WTC11 (cell line): ENCODE results near the gene TRIM22. TPM values are rescaled to one million over a fixed set of nuclear protein-coding genes. Genes with fewer than 3 reads are reported as not detected.

Experiments
- ATAC-seq: fragments of 200-7000 bp; cut with Tn5 transposase; 2 replicates; pipeline ENCODE4 v1.10.0; 2021; ENCODE audit warnings: mild to moderate bottlenecking, moderate library complexity
- CTCF ChIA-PET: fragments of 300-600 bp; sonication (Branson Sonifier 250); formaldehyde crosslinking; loops from one replicate; lab custom pipeline; 2021; ENCODE audit warnings: antibody characterized with exemption; lab: Charles Lee
- POLR2A ChIA-PET: fragments of 350-600 bp; sonication (Branson Sonifier 250); formaldehyde crosslinking; loops from one replicate; lab custom pipeline; 2021; ENCODE audit warnings: antibody characterized with exemption; lab: Charles Lee
- DNase-seq: peaks from one replicate; pipeline ENCODE4 v3.0.0; 2021; ENCODE audit warnings: low spot score
- H3K27ac Mint-ChIP-seq: 2 replicates; pipeline ENCODE4 v1.8.0; 2021; ENCODE audit warnings: mixed read lengths
- H3K27me3 Mint-ChIP-seq: 2 replicates; pipeline ENCODE4 v1.8.0; 2021; ENCODE audit warnings: low read depth, mild to moderate bottlenecking, moderate library complexity, mixed read lengths
- H3K36me3 Mint-ChIP-seq: 2 replicates; pipeline ENCODE4 v1.8.0; 2021; ENCODE audit warnings: mixed read lengths
- H3K4me1 Mint-ChIP-seq: 2 replicates; pipeline ENCODE4 v1.8.0; 2022; ENCODE audit warnings: mixed read lengths
- H3K4me3 Mint-ChIP-seq: 2 replicates; pipeline ENCODE4 v1.8.0; 2021; ENCODE audit warnings: mild to moderate bottlenecking, moderate library complexity, mixed read lengths
- H3K9me3 Mint-ChIP-seq: 2 replicates; pipeline ENCODE4 v1.8.0; 2021; ENCODE audit warnings: mixed read lengths
- ATF6 ChIP-seq: sonication (generic); formaldehyde crosslinking; IDR thresholded peaks from 2 replicates; pipeline ENCODE4 v1.8.1; 2023; ENCODE audit warnings: mild to moderate bottlenecking, missing genetic modification reagents
- FOXJ3 ChIP-seq: sonication (generic); formaldehyde crosslinking; IDR thresholded peaks from 2 replicates; pipeline ENCODE4 v1.9.0; 2021; ENCODE audit warnings: missing genetic modification reagents, mild to moderate bottlenecking, borderline replicate concordance
- FOXK1 ChIP-seq: sonication (generic); formaldehyde crosslinking; IDR thresholded peaks from 2 replicates; pipeline ENCODE4 v1.8.0; 2022; ENCODE audit warnings: mild to moderate bottlenecking, moderate library complexity, missing genetic modification reagents
- FOXP4 ChIP-seq: sonication (generic); formaldehyde crosslinking; IDR thresholded peaks from 2 replicates; pipeline ENCODE4 v1.8.0; 2022; ENCODE audit warnings: mild to moderate bottlenecking, missing genetic modification reagents
- IRF1 ChIP-seq: sonication (generic); formaldehyde crosslinking; IDR thresholded peaks from 2 replicates; pipeline ENCODE4 v1.8.0; 2023; ENCODE audit warnings: missing genetic modification reagents
- NFATC4 ChIP-seq: fragments of 250-450 bp; sonication (Bioruptor Pico); IDR thresholded peaks from 2 replicates; pipeline ENCODE4 v1.9.0; 2021; ENCODE audit warnings: mild to moderate bottlenecking
- NFE2L1 ChIP-seq: sonication (generic); formaldehyde crosslinking; IDR thresholded peaks from 2 replicates; pipeline ENCODE4 v1.8.1; 2023; ENCODE audit warnings: missing genetic modification reagents
- NR1H2 ChIP-seq: sonication (generic); formaldehyde crosslinking; IDR thresholded peaks from 2 replicates; pipeline ENCODE4 v1.9.0; 2021; ENCODE audit warnings: mild to moderate bottlenecking, moderate library complexity, missing genetic modification reagents
- PRRX2 ChIP-seq: fragments of 250-450 bp; sonication (Bioruptor Pico); IDR thresholded peaks from 2 replicates; pipeline ENCODE4 v1.8.0; 2021; ENCODE audit warnings: mild to moderate bottlenecking
- RORB ChIP-seq: fragments of 250-450 bp; sonication (Bioruptor Pico); IDR thresholded peaks from 2 replicates; pipeline ENCODE4 v1.9.0; 2021; ENCODE audit warnings: mild to moderate bottlenecking
- STAT6 ChIP-seq: sonication (generic); formaldehyde crosslinking; conservative IDR thresholded peaks from 2 replicates; pipeline ENCODE4 v1.8.1; 2023; ENCODE audit warnings: mild to moderate bottlenecking, low read depth, missing genetic modification reagents, moderate library complexity
- TEAD1 ChIP-seq: sonication (generic); formaldehyde crosslinking; IDR thresholded peaks from 2 replicates; pipeline ENCODE4 v1.8.0; 2022; ENCODE audit warnings: mild to moderate bottlenecking, missing genetic modification reagents
- ZNF121 ChIP-seq: sonication (generic); formaldehyde crosslinking; IDR thresholded peaks from 2 replicates; pipeline ENCODE4 v1.8.0; 2023; ENCODE audit warnings: missing genetic modification reagents
- ZNF138 ChIP-seq: sonication (generic); formaldehyde crosslinking; conservative IDR thresholded peaks from 2 replicates; pipeline ENCODE4 v1.8.1; 2022; ENCODE audit warnings: mild to moderate bottlenecking, moderate library complexity, missing genetic modification reagents
- ZNF263 ChIP-seq: sonication (generic); formaldehyde crosslinking; IDR thresholded peaks from 2 replicates; pipeline ENCODE4 v1.8.1; 2022; ENCODE audit warnings: low read depth, mild to moderate bottlenecking, moderate library complexity, missing genetic modification reagents
- ZNF317 ChIP-seq: sonication (generic); formaldehyde crosslinking; IDR thresholded peaks from 2 replicates; pipeline ENCODE4 v1.8.1; 2023; ENCODE audit warnings: low read depth, mild to moderate bottlenecking, moderate library complexity, missing genetic modification reagents, borderline replicate concordance
- ZNF532 ChIP-seq: fragments of 250-450 bp; sonication (Bioruptor Pico); IDR thresholded peaks from 2 replicates; pipeline ENCODE4 v1.9.0; 2021; ENCODE audit warnings: mild to moderate bottlenecking, borderline replicate concordance
- total RNA-seq: library from RNA; stranded (reverse); gene quantifications from 3 replicates; pipeline ENCODE4 v1.2.3, GENCODE V29; 2021
- TF ChIP-seq, protein P1 (sequence below): sonication (generic); formaldehyde crosslinking; IDR thresholded peaks from 2 replicates; pipeline ENCODE4 v1.8.1; 2023; ENCODE audit warnings: mild to moderate bottlenecking, missing genetic modification reagents, moderate library complexity

Gene TRIM22
- total RNA-seq, 1 experiment from 2014 or later: 78.9 TPM

DNA sequence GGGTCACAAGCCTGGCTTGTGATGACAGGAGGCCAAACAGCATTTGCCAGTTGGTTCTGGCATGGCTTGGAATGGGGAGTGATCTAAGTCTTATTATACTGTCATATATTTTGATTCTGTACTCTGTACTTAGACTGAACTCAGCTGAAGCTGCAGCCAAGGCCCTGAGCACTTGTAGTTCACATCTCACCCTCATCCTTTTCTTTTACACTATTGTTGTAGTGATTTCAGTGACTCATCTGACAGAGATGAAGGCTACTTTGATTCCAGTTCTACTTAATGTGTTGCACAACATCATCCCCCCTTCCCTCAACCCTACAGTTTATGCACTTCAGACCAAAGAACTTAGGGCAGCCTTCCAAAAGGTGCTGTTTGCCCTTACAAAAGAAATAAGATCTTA lies 47.5 kb downstream of the TRIM22 start:
- ChIA-PET CTCF (no interaction called here), POLR2A (no interaction called here)
- Mint-ChIP-seq H3K4me1 (no peaks in the 10 kb centered on the region), H3K4me3 (no peak overlapping the region), H3K27me3 (no peaks in the 10 kb centered on the region), H3K9me3 (no peaks in the 10 kb centered on the region), H3K27ac (no peak overlapping the region), H3K36me3 (no peaks in the 10 kb centered on the region)
- TF ChIP-seq TEAD1 (CRISPR knock-in tag) (no peak), ZNF263 (CRISPR knock-in tag) (no peak), FOXK1 (no peak), ZNF317 (CRISPR knock-in tag) (no peak), NFE2L1 (CRISPR knock-in tag) (no peak), PRRX2 (CRISPR knock-in tag) (no peak), ATF6 (CRISPR knock-in tag) (no peak), FOXP4 (no peak), IRF1 (no peak), STAT6 (CRISPR knock-in tag) (no peak), ZNF532 (no peak), ZNF121 (no peak), NFATC4 (CRISPR knock-in tag) (no peak), FOXJ3 (CRISPR knock-in tag) (no peak), ZNF138 (no peak), NR1H2 (no peak), RORB (CRISPR knock-in tag) (no peak)
- TF ChIP-seq, protein P1, sequence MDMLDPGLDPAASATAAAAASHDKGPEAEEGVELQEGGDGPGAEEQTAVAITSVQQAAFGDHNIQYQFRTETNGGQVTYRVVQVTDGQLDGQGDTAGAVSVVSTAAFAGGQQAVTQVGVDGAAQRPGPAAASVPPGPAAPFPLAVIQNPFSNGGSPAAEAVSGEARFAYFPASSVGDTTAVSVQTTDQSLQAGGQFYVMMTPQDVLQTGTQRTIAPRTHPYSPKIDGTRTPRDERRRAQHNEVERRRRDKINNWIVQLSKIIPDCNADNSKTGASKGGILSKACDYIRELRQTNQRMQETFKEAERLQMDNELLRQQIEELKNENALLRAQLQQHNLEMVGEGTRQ (CRISPR knock-in tag): no peak
- no peak for DNase-seq
- no peak for ATAC-seq
